GM18951 (cell line): ENCODE measurements around the gene CNTNAP2.
"Not testable (repeated sequence)": the region's sequence is repeated elsewhere in the genome, so short reads cannot be mapped to it uniquely, and the experiment has no call there.

ENCODE experiments used
- POLR2A ChIP-seq: IDR thresholded peaks from 4 replicates; pipeline ENCODE4 v1.6.1; 2011; ENCODE audit warnings: mild to moderate bottlenecking; ENCODE audit not compliant: insufficient read length, insufficient read depth; ENCODE audit errors: extremely low read depth
- in situ Hi-C: fragments of 300-500 bp; cut with MboI; formaldehyde crosslinking; loops from one replicate; pipeline ENCODE4 v1.12.0; 2022; ENCODE audit warnings: low sequenced_read_pairs, mixed read lengths, inconsistent platforms; ENCODE audit not compliant: unreplicated experiment

CNTNAP2 gene

DNA sequence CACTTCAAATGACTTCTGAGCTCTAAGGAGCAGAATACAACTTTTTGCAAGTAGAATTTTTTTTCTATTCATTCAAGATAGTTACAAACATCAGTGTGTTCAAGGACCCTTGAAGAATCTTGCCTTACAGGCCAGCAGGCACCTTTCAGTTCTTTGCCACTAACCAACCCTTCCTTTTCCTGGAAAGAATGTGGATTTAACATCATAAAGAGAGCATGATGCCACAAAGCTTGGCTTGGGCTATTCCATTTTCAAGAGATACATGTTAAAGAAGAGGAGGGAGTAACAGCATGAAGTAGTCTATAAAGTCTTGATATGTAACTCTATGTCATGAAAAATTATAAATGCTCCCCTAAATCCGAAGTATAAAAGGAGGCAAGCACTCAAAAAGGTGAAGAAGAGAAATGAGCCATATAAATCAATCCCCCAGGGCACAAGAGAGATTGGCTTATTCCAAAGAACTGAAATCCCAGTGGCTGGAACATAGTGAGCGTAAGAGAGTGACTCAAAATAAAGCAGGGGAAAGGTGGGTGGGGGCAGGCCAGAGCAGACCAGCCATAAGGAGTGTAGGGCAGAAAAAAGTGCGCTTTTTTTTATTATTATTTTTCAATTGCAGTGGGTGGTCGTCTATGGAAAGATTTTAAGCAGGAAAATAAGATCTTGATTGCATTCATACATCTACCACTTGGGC lies 1448.3 kb downstream of the CNTNAP2 start:
- in situ Hi-C loops: no loop called here
- no peak for TF ChIP-seq POLR2A

DNA sequence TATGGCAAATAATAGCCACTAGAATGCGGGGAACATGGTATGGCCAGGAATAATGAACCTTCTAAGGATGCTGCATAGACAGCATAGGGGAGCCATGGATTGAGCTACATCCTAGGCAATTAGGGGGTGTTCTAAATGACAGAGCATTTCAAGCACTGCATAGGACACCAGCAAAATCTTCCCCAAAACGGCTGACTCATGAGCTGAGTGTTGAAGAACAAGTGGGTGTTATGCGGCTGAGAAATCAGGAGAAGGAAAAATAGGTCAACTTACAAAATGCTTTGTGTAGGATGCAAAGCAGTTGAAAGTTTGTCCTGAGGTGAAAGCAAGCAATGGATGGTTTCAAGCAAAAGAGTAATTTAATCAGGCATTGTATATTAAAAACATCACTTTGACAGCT lies 1450.4 kb downstream of the CNTNAP2 start:
- in situ Hi-C loops: no loop called here
- no peak for TF ChIP-seq POLR2A

DNA sequence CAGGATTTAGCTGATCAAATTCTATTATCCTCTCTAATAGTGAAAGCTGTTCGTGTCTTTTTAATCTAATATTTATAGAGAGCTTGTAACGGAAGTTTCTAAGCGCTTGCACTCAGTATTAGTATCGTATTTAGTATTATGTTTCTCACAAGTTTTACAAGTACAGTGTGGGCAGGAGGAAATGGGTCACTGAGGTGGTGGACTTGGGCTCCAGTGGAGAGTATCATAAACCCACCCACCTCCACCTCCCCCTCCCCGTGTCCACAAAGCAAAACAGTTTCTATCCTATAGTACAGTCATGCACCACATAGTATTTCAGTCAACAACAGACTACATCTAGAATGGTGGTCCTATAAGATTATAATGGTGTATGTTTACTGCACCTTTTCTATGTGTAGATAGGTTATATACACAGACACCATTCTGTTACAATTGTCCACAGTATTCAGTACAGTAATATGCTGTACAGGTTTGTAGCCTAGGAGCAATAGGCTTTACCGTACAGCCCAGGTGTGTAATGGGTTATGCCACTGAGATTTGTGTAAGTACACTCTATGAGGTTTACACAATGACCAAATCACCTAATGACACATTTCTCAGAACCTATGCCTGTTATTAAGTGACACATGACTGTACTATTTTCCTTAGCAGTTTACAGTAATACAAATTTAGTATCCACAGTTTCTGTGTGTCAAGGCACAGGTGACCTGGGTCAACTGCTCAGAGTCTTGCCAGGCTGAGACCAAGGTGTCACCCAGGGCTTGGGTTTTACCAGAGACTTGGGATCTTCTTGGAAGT lies 1452.7 kb downstream of the CNTNAP2 start:
- in situ Hi-C loops: no loop called here
- no peak for TF ChIP-seq POLR2A

DNA sequence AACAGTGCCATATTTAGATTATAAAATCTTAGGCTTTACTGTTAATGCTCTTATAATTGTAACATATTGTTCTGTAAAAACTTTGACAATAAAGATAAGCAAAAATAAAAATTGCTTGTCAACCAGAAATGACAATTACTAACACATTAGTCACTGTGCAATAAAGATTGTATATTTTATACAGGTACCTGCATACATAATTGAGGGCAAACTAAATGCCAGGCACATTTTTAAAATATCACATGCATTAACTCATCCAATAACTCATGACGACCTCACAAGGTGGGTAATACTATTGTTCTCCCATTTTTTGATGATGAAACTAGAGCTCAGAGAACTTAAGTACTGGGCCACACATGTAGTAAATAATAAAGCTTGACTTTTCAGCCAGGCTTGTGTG lies 1453.8 kb downstream of the CNTNAP2 start:
- TF ChIP-seq POLR2A: no peak
- in situ Hi-C loops: no loop called here

DNA sequence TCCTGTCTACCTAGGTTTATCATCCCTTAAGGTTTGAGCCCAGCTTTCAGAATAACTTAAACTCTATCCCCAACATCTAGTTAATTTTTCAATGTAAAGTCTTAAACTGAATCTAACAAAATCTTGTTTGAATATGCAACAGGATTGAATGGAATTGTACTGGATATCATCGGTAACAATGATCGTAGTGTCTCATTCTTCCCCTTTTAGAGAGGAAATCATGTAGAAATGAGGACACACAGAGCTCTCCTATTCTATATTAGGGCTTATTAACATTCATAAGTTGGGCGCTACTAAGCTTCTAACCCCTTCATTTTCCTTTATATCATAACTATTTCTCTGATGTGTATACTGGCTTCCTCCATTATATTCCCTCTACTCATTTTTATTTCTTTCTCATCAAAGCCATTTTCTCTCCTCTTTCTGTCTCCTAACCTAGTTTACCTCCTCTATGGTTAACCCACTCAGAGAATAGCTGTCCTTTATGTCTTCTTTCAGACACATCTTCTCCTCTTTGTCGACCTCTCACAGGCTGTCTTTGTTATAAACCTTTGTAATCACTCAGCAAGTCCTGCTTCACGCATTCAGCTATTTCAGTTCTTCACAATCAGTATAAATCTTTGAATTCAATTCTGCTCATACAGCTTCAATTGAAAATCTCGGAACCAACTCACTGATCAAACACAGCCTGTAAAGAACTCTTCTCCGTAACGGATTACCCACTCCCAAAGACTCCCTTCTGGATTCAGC lies 1455.0 kb downstream of the CNTNAP2 start:
- in situ Hi-C loops: no loop called here
- TF ChIP-seq POLR2A: no peak

DNA sequence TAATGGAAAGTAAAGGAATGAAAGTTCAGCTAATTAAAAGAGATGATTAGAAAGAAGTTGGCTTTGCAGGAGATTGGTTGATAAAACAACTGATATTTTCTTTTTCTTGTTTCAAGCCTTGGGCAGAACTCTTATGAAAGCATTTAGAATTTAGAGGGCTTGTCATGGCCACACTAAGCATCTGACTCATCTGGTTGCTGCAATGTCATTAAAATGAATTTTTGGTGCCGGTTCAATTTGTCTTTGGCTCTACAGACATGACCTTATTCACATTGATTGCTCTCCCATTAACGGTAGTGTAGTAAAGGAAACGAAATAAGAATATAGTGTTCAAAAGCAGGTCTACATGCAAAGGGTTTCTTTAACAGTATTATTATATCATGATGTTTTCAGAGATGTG lies 1461.6 kb downstream of the CNTNAP2 start:
- in situ Hi-C loops: no loop called here

DNA sequence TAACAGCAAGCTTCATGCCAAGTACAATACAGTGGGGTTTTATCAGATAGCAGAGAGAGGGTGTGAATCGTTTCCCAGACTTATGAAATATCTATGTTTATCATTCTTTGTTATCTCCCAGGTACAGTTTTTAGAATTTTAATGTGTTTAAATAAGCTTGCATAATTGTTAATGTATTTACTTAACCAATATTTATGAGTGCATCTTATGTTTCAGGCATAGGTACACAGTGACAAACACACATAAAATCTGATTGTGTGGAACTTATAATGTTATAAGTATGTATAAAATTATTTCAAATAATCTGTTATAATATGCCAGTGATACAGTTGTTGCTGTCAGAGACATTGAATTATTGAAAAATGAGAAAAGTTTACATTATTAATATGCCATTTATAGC lies 1462.5 kb downstream of the CNTNAP2 start:
- in situ Hi-C loops: no loop called here
- TF ChIP-seq POLR2A: no peak

More for the DNA sequence above, 1461.6 kb downstream of the CNTNAP2 start:
- TF ChIP-seq POLR2A: no peak

DNA sequence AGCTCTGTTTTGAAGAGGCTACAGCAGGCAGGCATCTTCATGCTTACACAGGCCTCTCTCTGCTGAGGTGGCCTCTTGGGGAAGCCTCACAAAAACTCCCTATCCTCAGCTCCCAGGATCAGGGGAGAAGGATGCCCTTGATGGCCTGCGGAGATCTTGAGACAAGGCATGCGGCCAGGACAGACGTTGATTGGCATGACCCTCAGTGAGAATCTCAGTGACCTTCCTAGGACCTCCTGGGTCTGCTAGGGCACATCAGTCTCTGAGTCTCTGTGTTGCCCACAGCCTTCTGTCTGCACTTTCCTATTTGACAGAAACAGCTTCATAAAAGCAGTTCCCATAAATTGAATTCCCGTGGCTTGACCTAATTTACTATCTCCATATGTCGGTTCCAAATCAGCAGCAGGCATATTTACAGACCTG lies 1468.2 kb downstream of the CNTNAP2 start:
- in situ Hi-C loops: no loop called here
- TF ChIP-seq POLR2A: no peak

DNA sequence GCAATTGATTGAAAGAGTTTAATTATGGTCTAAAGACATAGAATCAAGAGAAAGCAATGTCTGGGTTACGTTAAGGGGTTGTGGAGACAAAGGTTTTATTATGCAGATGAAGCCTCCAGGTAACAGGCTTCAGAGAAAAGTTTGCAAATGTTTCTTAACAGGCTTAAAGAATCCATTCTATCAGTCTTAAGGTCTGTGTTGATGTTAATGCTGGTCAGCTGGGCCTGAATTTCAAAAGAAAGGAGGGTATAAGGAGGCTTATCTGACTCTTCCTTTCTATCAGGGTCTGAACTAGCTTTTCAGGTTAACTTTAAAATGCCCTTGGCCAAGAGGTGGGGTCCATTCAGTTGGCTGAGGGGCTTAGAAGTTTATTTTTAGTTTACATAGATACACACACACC lies 1469.5 kb downstream of the CNTNAP2 start:
- no peak for TF ChIP-seq POLR2A
- in situ Hi-C loops: no loop called here

DNA sequence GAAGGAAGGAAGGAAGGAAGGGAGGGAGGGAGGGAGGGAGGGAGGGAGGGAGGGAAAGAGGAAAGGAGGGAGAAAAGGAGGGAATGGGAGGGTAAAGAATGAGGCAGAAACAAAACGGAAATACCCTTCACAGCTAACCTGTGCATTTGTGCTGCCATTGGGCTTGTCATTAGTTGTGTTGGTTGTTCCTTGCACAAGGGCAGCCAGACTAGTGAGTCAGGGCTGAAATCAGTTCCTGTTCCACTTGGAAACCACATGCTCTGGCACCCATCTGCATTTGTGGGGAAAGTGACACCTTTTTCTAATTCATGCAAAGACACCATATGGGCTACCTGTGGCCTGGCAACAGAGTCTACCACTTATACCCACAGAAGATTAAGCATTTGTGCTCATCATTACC lies 1469.9 kb downstream of the CNTNAP2 start:
- TF ChIP-seq POLR2A: no peak
- in situ Hi-C loops: no loop called here

DNA sequence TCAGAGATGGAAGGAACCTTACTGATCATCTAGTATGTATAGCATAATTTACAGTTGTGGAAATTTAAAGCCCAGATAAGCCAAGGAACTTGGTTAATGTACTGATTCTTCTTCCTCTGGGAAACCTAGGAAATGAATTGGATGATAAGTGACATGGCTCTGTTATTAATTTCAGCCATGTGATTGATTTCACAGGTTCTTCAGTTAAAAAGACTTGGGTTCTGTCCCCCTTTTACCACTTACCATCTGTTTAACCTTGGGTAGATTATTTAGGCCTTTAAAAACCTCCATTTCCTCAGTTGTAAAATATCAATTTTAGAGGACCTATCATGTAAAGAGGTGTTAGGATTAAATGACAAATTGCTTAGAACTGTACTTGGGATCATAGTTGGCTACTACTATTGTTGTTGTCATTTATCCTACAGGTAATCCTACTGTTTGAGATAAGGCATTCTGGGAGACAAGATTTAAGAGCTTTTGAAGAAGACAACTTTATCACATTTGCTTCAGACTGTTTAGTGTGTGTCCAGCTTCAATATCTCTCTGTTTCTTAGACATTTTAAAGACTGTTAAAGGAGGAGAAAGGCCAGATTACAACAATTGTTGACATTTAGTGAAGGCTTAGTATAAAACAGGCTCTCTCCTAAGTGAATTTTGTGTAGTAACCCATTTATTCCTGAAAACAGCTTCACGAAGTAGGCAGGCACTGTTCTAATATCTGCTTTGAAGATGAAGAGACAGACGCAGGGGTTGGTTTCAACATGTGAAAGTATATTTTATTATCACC lies 1476.9 kb downstream of the CNTNAP2 start:
- in situ Hi-C loops: no loop called here
- TF ChIP-seq POLR2A: no peak

DNA sequence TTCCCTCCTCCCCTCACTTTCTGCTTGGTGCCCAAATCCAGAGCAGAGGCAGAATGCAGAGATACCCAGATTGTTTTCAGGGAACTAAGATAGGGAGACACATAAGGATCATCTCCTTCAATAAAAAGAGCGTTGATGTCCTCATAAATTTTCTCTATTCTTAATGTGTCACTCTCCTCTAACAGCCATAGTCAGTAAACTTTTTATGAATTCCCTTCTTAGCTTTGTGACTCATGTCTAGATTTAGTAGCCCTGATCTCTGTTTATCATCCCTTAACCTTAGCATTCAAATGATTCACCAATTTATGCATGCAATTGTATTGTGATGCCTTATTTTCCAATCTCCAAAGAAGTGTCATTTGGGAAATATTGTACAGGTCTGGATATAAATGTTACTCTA lies 1478.4 kb downstream of the CNTNAP2 start:
- in situ Hi-C loops: no loop called here
- no peak for TF ChIP-seq POLR2A

DNA sequence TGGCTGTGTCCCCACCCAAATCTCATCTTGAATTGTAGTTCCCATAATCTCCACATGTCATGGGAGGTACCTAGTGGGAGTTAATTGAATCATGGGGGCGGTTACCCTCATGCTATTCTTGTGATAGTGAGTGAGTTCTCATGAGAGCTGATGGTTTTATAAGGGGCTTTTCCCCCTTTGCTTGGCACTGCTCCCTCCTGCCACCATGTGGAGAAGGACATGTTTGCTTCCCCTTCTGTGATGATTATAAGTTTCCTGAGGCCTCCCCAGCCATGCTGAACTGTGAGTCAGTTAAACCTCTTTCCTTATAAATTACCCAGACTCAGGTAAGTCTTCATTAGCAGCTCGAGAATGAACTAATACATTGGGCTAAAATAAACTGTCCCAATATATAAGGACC lies 1482.1 kb downstream of the CNTNAP2 start:
- in situ Hi-C loops: not testable (repeated sequence)
